IMR-90 (cell line): ENCODE measurements around the gene APBB1IP. TPM values are rescaled to one million over a fixed set of nuclear protein-coding genes. Genes with fewer than 3 reads are reported as not detected.

ENCODE experiments used
- ATAC-seq: fragments of 200-7000 bp; cut with Tn5 transposase; 2 replicates; pipeline ENCODE4 v1.9.1; 2020; ENCODE audit warnings: low read depth, mild to moderate bottlenecking, moderate library complexity
- BruUV-seq: library from RNA; stranded (reverse); fragments of 400-500 nt; replicated peaks from 2 replicates; lab custom pipeline; 2021; lab: Mats Ljungman, UMichigan
- CTCF ChIA-PET: fragments of 300-600 bp; formaldehyde crosslinking; extraction: SDS; loops from one replicate; lab custom pipeline; 2021; ENCODE audit warnings: antibody characterized with exemption; lab: Yijun Ruan, JAX
- POLR2A ChIA-PET: fragments of 300-600 bp; sonication (Branson Sonifier 250); formaldehyde crosslinking; loops from one replicate; lab custom pipeline; 2022; ENCODE audit warnings: antibody characterized with exemption; ENCODE audit not compliant: unreplicated experiment; lab: Charles Lee
- DNase-seq: peaks from one replicate; pipeline ENCODE4 v3.0.0; 2013
- H2AFZ ChIP-seq: replicated peaks from 2 replicates; pipeline ENCODE3; 2013; ENCODE audit warnings: low read length, mild to moderate bottlenecking; ENCODE audit not compliant: poor library complexity
- H2AK5ac ChIP-seq: 2 replicates; pipeline ENCODE4 v1.6.1; 2013; ENCODE audit warnings: low read depth, low read length, inconsistent platforms
- H2AK9ac ChIP-seq: replicated peaks from 2 replicates; pipeline ENCODE3; 2013; ENCODE audit warnings: mild to moderate bottlenecking, low read depth, low read length, moderate library complexity; ENCODE audit not compliant: poor library complexity
- H2BK120ac ChIP-seq: 2 replicates; pipeline ENCODE4 v1.6.1; 2013; ENCODE audit warnings: low read depth, low read length, inconsistent platforms
- H2BK15ac ChIP-seq: 3 replicates; pipeline ENCODE4 v1.6.1; 2013; ENCODE audit warnings: low read depth, low read length, inconsistent platforms
- H2BK20ac ChIP-seq: 2 replicates; pipeline ENCODE4 v1.6.1; 2013; ENCODE audit warnings: low read depth, mild to moderate bottlenecking, inconsistent platforms, low read length, moderate library complexity
- H2BK5ac ChIP-seq: 2 replicates; pipeline ENCODE4 v1.6.1; 2013; ENCODE audit warnings: mild to moderate bottlenecking, low read depth, low read length, inconsistent platforms; ENCODE audit not compliant: poor library complexity, severe bottlenecking
- H3K14ac ChIP-seq: replicated peaks from 2 replicates; pipeline ENCODE4 v1.6.1; 2013; ENCODE audit warnings: low read depth, low read length, inconsistent platforms
- H3K18ac ChIP-seq: 2 replicates; pipeline ENCODE4 v1.6.1; 2013; ENCODE audit warnings: low read depth, low read length, control low read depth
- H3K23ac ChIP-seq: 2 replicates; pipeline ENCODE4 v1.6.1; 2013; ENCODE audit warnings: low read depth, low read length, inconsistent platforms
- H3K27ac ChIP-seq: 2 replicates; pipeline ENCODE4 v1.5.1; 2013; ENCODE audit warnings: mild to moderate bottlenecking, control low read depth, low read length; ENCODE audit not compliant: insufficient read depth
- H3K27me3 ChIP-seq: 2 replicates; pipeline ENCODE4 v1.6.1; 2013; ENCODE audit warnings: low read length; ENCODE audit not compliant: control insufficient read depth, insufficient read depth
- H3K36me3 ChIP-seq: 2 replicates; pipeline ENCODE4 v1.6.1; 2013; ENCODE audit warnings: low read length, mixed read lengths; ENCODE audit not compliant: control insufficient read depth, insufficient read depth
- H3K4ac ChIP-seq: 2 replicates; pipeline ENCODE4 v1.6.1; 2013; ENCODE audit warnings: low read depth, low read length, inconsistent platforms
- H3K4me1 ChIP-seq: 2 replicates; pipeline ENCODE4 v1.6.1; 2013; ENCODE audit warnings: low read length, mixed read lengths; ENCODE audit not compliant: control insufficient read depth, insufficient read depth
- H3K4me2 ChIP-seq: 2 replicates; pipeline ENCODE4 v1.6.1; 2013; ENCODE audit warnings: low read depth, mild to moderate bottlenecking, control low read depth, low read length, moderate library complexity
- H3K4me3 ChIP-seq: 2 replicates; pipeline ENCODE4 v1.5.1; 2013; ENCODE audit warnings: low read depth, mild to moderate bottlenecking, control low read depth, low read length, moderate library complexity; ENCODE audit not compliant: insufficient read depth
- H3K56ac ChIP-seq: 2 replicates; pipeline ENCODE4 v1.6.1; 2013; ENCODE audit warnings: low read length, inconsistent platforms; ENCODE audit not compliant: insufficient read depth; ENCODE audit errors: extremely low read depth
- H3K79me1 ChIP-seq, 2 experiments: 2 replicates each; pipeline ENCODE4 v1.6.1; 2013; ENCODE audit warnings: low read length in 2 of 2, inconsistent platforms in 1 of 2, low read depth in 1 of 2
- H3K9ac ChIP-seq: 2 replicates; pipeline ENCODE4 v1.6.1; 2013; ENCODE audit warnings: low read depth, low read length, control low read depth
- H3K9me1 ChIP-seq: 2 replicates; pipeline ENCODE4 v1.6.1; 2013; ENCODE audit warnings: low read length, inconsistent platforms; ENCODE audit not compliant: insufficient read depth
- H3K9me3 ChIP-seq: 2 replicates; pipeline ENCODE4 v1.6.1; 2013; ENCODE audit warnings: low read length; ENCODE audit not compliant: control insufficient read depth, insufficient read depth
- H4K20me1 ChIP-seq: 2 replicates; pipeline ENCODE4 v1.6.1; 2013; ENCODE audit warnings: low read length, inconsistent platforms; ENCODE audit not compliant: insufficient read depth
- H4K5ac ChIP-seq: 2 replicates; pipeline ENCODE4 v1.6.1; 2013; ENCODE audit warnings: mild to moderate bottlenecking, low read depth, low read length, control low read depth
- H4K8ac ChIP-seq, 2 experiments: 2 replicates each; pipeline ENCODE4 v1.6.1; 2013; ENCODE audit warnings: low read depth in 2 of 2, low read length in 2 of 2, control low read depth in 1 of 2, inconsistent platforms in 1 of 2
- H4K91ac ChIP-seq: 2 replicates; pipeline ENCODE4 v1.6.1; 2013; ENCODE audit warnings: low read depth, low read length, inconsistent platforms; ENCODE audit not compliant: insufficient read depth
- MAFK ChIP-seq: IDR thresholded peaks from 2 replicates; pipeline ENCODE4 v1.6.1; 2012; ENCODE audit warnings: low read depth, low read length, improper control_type of control experiment
- NFE2L2 ChIP-seq: fragments of 150-350 bp; IDR thresholded peaks from 2 replicates; pipeline ENCODE4 v1.6.1; 2016; ENCODE audit warnings: low read depth, mild to moderate bottlenecking, low read length
- POLR2A ChIP-seq: IDR thresholded peaks from 2 replicates; pipeline ENCODE4 v1.6.1; 2012; ENCODE audit warnings: mild to moderate bottlenecking, low read depth, low read length
- RCOR1 ChIP-seq: IDR thresholded peaks from 2 replicates; pipeline ENCODE4 v1.6.1; 2012; ENCODE audit warnings: mild to moderate bottlenecking, low read length, improper control_type of control experiment; ENCODE audit not compliant: insufficient replicate concordance
- RFX5 ChIP-seq: IDR thresholded peaks from 2 replicates; pipeline ENCODE4 v1.8.0; 2012; ENCODE audit warnings: low read depth, mild to moderate bottlenecking, low read length, moderate library complexity
- SMC3 ChIP-seq: fragments of 150-350 bp; IDR thresholded peaks from 2 replicates; pipeline ENCODE4 v1.6.1; 2016; ENCODE audit warnings: low read depth, mild to moderate bottlenecking, antibody characterized with exemption, low read length, moderate library complexity
- WGBS, 2 experiments: methylation state at CpG; one replicate each; pipeline versions ENCODE4 v1.1.5 to v1.1.7; 2013; ENCODE audit warnings: missing lambda C conversion rate in 2 of 2; ENCODE audit not compliant: insufficient read length in 1 of 2; ENCODE audit errors: extremely low coverage in 2 of 2; 5-methylcytosine and 5-hydroxymethylcytosine counted together
- dilution Hi-C: fragments of 300-500 bp; cut with HindIII; formaldehyde crosslinking; loops from one replicate; pipeline ENCODE4 v1.14.3; 2018; ENCODE audit warnings: low sequenced_read_pairs; ENCODE audit not compliant: unreplicated experiment
- in situ Hi-C: fragments of 300-500 bp; cut with MboI; formaldehyde crosslinking; loops from 3 replicates; pipeline ENCODE4 v1.14.3; 2019; ENCODE audit warnings: low sequenced_read_pairs, inconsistent platforms, mixed read lengths
- intact Hi-C: fragments of 100-400 bp; cut with micrococcal nuclease; formaldehyde crosslinking; loops from 2 replicates; pipeline ENCODE4 v1.10.0; 2022
- polyA plus RNA-seq, 3 experiments: library from polyadenylated mRNA; depleted of rRNA; stranded (reverse); fragments of >200 nt; gene quantifications; 2 replicates each; pipeline ENCODE4 v1.2.3, GENCODE V29; 2012; ENCODE audit warnings: low replicate concordance in 1 of 3
- total RNA-seq: library from RNA; depleted of rRNA; stranded (reverse); fragments of >200 nt; gene quantifications from 2 replicates; pipeline ENCODE4 v1.2.3, GENCODE V29; 2012

APBB1IP gene
- total and polyA plus RNA-seq, 2 of the 4 experiments (the other 2 are of a cell fraction), result not detected

DNA sequence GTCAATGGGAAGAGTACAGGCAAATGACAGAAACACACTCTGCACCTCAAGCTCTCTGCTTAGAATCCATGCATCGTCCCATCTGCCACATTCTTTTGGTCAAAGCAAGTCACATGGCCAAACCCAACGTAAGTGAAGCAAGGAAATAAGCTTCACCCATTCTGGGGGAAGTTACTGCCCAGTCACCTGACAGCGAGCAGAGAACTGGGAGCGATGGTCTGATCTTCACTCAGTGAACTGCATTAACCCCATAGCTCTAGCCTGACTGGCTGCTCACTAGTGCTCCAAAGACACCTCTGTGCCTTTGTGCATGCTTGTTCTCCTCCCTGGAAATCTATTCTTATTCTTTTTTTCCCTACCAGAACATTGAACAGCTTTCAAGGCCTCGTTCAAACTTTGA, 89.9 kb downstream of the APBB1IP start:
- Histone ChIP-seq H4K91ac (no peak overlapping the region), H3K4me1 (no peaks in the 10 kb centered on the region), H3K9ac (no peak overlapping the region), H3K27me3 (no peaks in the 10 kb centered on the region), H2AFZ (no peak overlapping the region), H3K18ac (no peak overlapping the region), H3K79me1 (no peaks in the 10 kb centered on the region), H2BK120ac (no peak overlapping the region), H2BK5ac (no peak overlapping the region), H2BK15ac (no peak overlapping the region), H3K27ac (no peak overlapping the region), H3K4me2 (no peak overlapping the region), H4K8ac (no peak overlapping the region), H3K23ac (no peak overlapping the region), H3K14ac (no peak overlapping the region), H3K56ac (no peak overlapping the region), H4K5ac (no peak overlapping the region), H3K9me1 (no peaks in the 10 kb centered on the region), H3K9me3 (peaks cover 21% of the 10 kb centered on the region), H3K36me3 (no peaks in the 10 kb centered on the region), H2AK5ac (no peak overlapping the region), H3K4ac (no peak overlapping the region), H2BK20ac (no peak overlapping the region), H2AK9ac (no peak overlapping the region), H4K20me1 (no peaks in the 10 kb centered on the region), H3K4me3 (no peak overlapping the region)
- intact Hi-C loops (no loop called here), in situ Hi-C loops (no loop called here), dilution Hi-C loops (no loop called here)
- BruUV-seq, result no TSS peak
- DNase-seq (no peak), ATAC-seq (no peak)
- no peak for TF ChIP-seq SMC3
- TF ChIP-seq RFX5, result no peak
- TF ChIP-seq POLR2A, result no peak
- TF ChIP-seq RCOR1, result no peak
- TF ChIP-seq NFE2L2, result no peak
- no peak for TF ChIP-seq MAFK
- 56% methylated on average over 4 of the region's 5 CpGs; no CpG with 5 or more reads in 1 of the 2 experiments for WGBS, 2 experiments
- ChIA-PET CTCF (no interaction called here), POLR2A (no interaction called here)
